Thyroid gland (tissue), 4 donors: ENCODE data around the gene MRPL22.

ENCODE experiments used
- CTCF ChIP-seq, 6 experiments: fragments of 200-600 bp in 3 of 6; fragments of 450-650 bp in 3 of 6; sonication (generic) in 3 of 6; IDR thresholded peaks; one replicate each; pipeline ENCODE4 v1.5.1; 2016 to 2019; ENCODE audit warnings: antibody characterized with exemption in 6 of 6, mild to moderate bottlenecking in 2 of 6, inconsistent platforms in 1 of 6, moderate library complexity in 1 of 6
- POLR2A ChIP-seq, 2 donors: fragments of 450-650 bp; IDR thresholded peaks; one replicate each; pipeline ENCODE4 v1.6.1; 2017; ENCODE audit warnings: antibody characterized with exemption in 2 of 2, mild to moderate bottlenecking in 2 of 2, moderate library complexity in 1 of 2

GRCh38 chr5:155001523-155001922 is 60.6 kb downstream of the MRPL22 start:
- TF ChIP-seq CTCF (IDR thresholded peaks at IDR 0.05) (no peak), POLR2A (IDR thresholded peaks at IDR 0.05) (no peak)
